GM13977 (cell line): Measurements from ENCODE around the gene NLRC5.

Experiments used
- DNase-seq: peaks from one replicate; pipeline ENCODE4 v3.0.0; 2012; ENCODE audit warnings: low spot score
- CTCF ChIP-seq: IDR thresholded peaks from 2 replicates; pipeline ENCODE4 v1.5.1; 2012; ENCODE audit warnings: mild to moderate bottlenecking, control low read depth; ENCODE audit not compliant: insufficient read depth; ENCODE audit errors: extremely low read depth, missing control alignments
- in situ Hi-C: fragments of 300-500 bp; cut with MboI; formaldehyde crosslinking; loops from one replicate; pipeline ENCODE4 v1.12.0; 2022; ENCODE audit warnings: low sequenced_read_pairs, low pct_unique_long_range_greater_than_20kb, mixed read lengths, inconsistent platforms; ENCODE audit not compliant: unreplicated experiment

Gene NLRC5

GRCh38 chr16:57045694-57046381 lies 56.5 kb downstream of the NLRC5 start:
- peak; percentile 66 for DNase-seq
- in situ Hi-C loops: loop anchor here (10.0 kb wide), 1 partner anchor 181 kb away; the partner anchor contains the start of gene SLC12A3
- peak; percentile 82 for TF ChIP-seq CTCF

GRCh38 chr16:57048095-57048494 lies 58.7 kb downstream of the NLRC5 start:
- in situ Hi-C loops: loop anchor here (10.0 kb wide), 1 partner anchor 183 kb away; the partner anchor contains the start of gene SLC12A3
- no peak for DNase-seq
- no peak for TF ChIP-seq CTCF

- in situ Hi-C loops: loop anchor here (10.0 kb wide), 1 partner anchor 185 kb away; the partner anchor contains the start of gene SLC12A3
- TF ChIP-seq CTCF: no peak
- DNase-seq: peak; percentile 78
Observed at GRCh38 chr16:57049678-57050077, 60.3 kb downstream of the NLRC5 start.

- in situ Hi-C loops: no loop called here
- peak; percentile 57 for DNase-seq
- no peak for TF ChIP-seq CTCF
Observed at GRCh38 chr16:57051696-57052228, 62.4 kb downstream of the NLRC5 start.

GRCh38 chr16:57053206-57053605 lies 63.8 kb downstream of the NLRC5 start:
- in situ Hi-C loops: no loop called here
- DNase-seq: no peak
- no peak for TF ChIP-seq CTCF

- no peak for TF ChIP-seq CTCF
- in situ Hi-C loops: no loop called here
- DNase-seq: no peak
Observed at GRCh38 chr16:57054338-57054737, 65.0 kb downstream of the NLRC5 start.
